ENCODE measurements around the gene RAX2. TPM values are rescaled to one million over a fixed set of nuclear protein-coding genes. Genes with fewer than 3 reads are reported as not detected.

The RAX2 gene
- total RNA-seq, 4 donors from 2014 or later: not detected

DNA sequence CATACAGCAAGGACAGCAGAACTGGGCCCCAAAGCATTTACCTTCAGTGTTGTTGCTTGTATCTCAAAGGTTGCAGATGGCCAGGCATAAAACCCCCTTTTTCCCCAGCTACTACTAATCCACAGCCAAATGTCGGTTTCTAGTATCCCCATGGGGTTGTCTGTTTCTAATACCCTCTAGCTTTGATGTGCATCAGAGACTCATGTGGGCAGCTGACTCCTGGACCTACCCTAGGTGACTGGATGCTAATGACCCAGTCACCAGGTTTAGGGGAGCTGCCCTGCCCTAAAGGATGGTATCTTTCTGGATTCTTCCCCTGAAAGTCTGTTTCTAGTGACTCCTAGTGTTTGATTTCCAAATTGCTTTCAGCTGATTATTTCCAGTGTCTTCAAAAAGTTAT is 39.9 kb downstream of the RAX2 start:
- 88% methylated on average over 1 of the region's 1 CpG for WGBS
- DNase-seq (ENCODE audit: extremely low spot score): no peak
- no peaks in the 10 kb centered on the region for H3K4me1 ChIP-seq

GRCh38 chr19:3730457-3730958 is 41.5 kb downstream of the RAX2 start:
- intact Hi-C loops (cut with DNase I): no loop called here
- H3K4me3 ChIP-seq: no peak overlapping the region
- H3K9me3 ChIP-seq: peaks cover 0 to 5% (median 0%) of the 10 kb centered on the region in 4 donors
- DNase-seq (ENCODE audit: extremely low spot score): no peak
- WGBS: 94% methylated on average over 31 of the region's 32 CpGs
- no peak overlapping the region for H3K27ac ChIP-seq (replicated peaks in 1 of 4)
- H3K27me3 ChIP-seq: peaks cover 0 to 10% (median 0%) of the 10 kb centered on the region in 4 donors
- H3K36me3 ChIP-seq: no peaks in the 10 kb centered on the region
- no peaks in the 10 kb centered on the region for H3K4me1 ChIP-seq
- TF ChIP-seq EP300 (IDR thresholded peaks at IDR 0.05): no peak
- TF ChIP-seq, protein P1, sequence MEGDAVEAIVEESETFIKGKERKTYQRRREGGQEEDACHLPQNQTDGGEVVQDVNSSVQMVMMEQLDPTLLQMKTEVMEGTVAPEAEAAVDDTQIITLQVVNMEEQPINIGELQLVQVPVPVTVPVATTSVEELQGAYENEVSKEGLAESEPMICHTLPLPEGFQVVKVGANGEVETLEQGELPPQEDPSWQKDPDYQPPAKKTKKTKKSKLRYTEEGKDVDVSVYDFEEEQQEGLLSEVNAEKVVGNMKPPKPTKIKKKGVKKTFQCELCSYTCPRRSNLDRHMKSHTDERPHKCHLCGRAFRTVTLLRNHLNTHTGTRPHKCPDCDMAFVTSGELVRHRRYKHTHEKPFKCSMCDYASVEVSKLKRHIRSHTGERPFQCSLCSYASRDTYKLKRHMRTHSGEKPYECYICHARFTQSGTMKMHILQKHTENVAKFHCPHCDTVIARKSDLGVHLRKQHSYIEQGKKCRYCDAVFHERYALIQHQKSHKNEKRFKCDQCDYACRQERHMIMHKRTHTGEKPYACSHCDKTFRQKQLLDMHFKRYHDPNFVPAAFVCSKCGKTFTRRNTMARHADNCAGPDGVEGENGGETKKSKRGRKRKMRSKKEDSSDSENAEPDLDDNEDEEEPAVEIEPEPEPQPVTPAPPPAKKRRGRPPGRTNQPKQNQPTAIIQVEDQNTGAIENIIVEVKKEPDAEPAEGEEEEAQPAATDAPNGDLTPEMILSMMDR (IDR thresholded peaks at IDR 0.05): no peak
- TF ChIP-seq POLR2A (IDR thresholded peaks at IDR 0.05; ENCODE audit: low read depth): no peak
- TF ChIP-seq POLR2AphosphoS5 (IDR thresholded peaks at IDR 0.05): no peak

More for the DNA sequence above, 39.9 kb downstream of the RAX2 start:
- Histone ChIP-seq H3K4me3 (no peak overlapping the region), H3K27ac (replicated peaks in 1 of 4) (no peak overlapping the region), H3K27me3 (peaks cover 0 to 5% (median 0%) of the 10 kb centered on the region in 4 donors), H3K36me3 (no peaks in the 10 kb centered on the region), H3K9me3 (peaks cover 0 to 5% (median 0%) of the 10 kb centered on the region in 4 donors)
- intact Hi-C loops (cut with DNase I): no loop called here
- TF ChIP-seq EP300 (IDR thresholded peaks at IDR 0.05) (no peak), POLR2AphosphoS5 (IDR thresholded peaks at IDR 0.05) (no peak), POLR2A (IDR thresholded peaks at IDR 0.05; ENCODE audit: low read depth) (no peak)
- TF ChIP-seq, protein P1 (IDR thresholded peaks at IDR 0.05): no peak

DNA sequence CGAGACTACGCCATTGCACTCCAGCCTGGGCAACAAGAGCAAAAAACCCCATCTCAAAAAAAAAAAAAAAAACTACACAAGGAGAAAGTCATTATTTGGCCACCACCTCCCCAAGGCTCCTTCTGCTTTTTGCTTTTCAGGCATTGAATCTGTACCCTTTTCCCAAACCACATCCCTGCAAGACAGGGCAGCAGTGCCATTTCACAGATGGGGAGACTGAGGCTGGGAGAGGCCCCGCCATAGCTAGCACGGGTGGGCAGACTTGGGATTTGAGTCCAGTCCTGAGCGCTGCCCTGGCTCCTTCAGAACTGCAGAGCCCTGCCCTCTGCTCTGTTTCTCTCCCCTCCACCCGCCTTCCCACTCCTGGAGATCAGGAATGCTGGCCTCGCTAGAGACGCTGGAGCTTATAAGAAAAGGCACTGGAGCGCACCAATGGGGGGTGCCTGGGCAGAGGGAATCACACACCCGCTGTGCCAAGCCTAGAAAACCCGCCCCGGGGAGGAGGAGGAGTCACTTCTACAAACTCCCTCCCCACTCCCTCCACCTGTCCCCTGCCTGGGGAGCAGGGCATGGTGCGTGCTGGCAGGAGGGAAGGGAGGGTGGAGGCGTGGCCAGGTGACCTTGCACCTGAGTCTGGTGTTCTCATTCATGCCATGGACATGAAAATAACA is 46.3 kb downstream of the RAX2 start:
- DNase-seq (ENCODE audit: extremely low spot score): no peak
- intact Hi-C loops (cut with DNase I): no loop called here
- peaks cover 0 to 5% (median 0%) of the 10 kb centered on the region in 4 donors for H3K9me3 ChIP-seq
- TF ChIP-seq, protein P1 (IDR thresholded peaks at IDR 0.05): no peak
- TF ChIP-seq POLR2AphosphoS5 (IDR thresholded peaks at IDR 0.05) (no peak), POLR2A (IDR thresholded peaks at IDR 0.05; ENCODE audit: low read depth) (no peak), EP300 (IDR thresholded peaks at IDR 0.05) (no peak)
- WGBS: 37% methylated on average over 8 of the region's 14 CpGs
- H3K4me1 ChIP-seq: peaks cover 11 to 20% (median 19%) of the 10 kb centered on the region in 4 donors
- peaks cover 0 to 47% (median 22%) of the 10 kb centered on the region in 4 donors for H3K27me3 ChIP-seq
- no peak overlapping the region for H3K27ac ChIP-seq (replicated peaks in 1 of 4)
- no peak overlapping the region for H3K4me3 ChIP-seq
- no peaks in the 10 kb centered on the region for H3K36me3 ChIP-seq

- H3K27ac ChIP-seq (replicated peaks in 1 of 4): no peak overlapping the region
- intact Hi-C loops (cut with DNase I): no loop called here
- peaks cover 0 to 5% (median 0%) of the 10 kb centered on the region in 4 donors for H3K9me3 ChIP-seq
- TF ChIP-seq POLR2AphosphoS5 (IDR thresholded peaks at IDR 0.05) (no peak), EP300 (IDR thresholded peaks at IDR 0.05) (no peak)
- TF ChIP-seq, protein P1 (IDR thresholded peaks at IDR 0.05): no peak
- H3K36me3 ChIP-seq: no peaks in the 10 kb centered on the region
- peaks cover 11 to 25% (median 22%) of the 10 kb centered on the region in 4 donors for H3K4me1 ChIP-seq
- peaks cover 0 to 53% (median 25%) of the 10 kb centered on the region in 4 donors for H3K27me3 ChIP-seq
- H3K4me3 ChIP-seq: no peak overlapping the region
- WGBS: 82% methylated on average over 3 of the region's 3 CpGs
- no peak for DNase-seq (ENCODE audit: extremely low spot score)
These were observed 46.9 kb downstream of the RAX2 start for GRCh38 chr19:3725121-3725520.
